KMS-11 (cell line): Measurements from ENCODE around the gene TMPRSS9.

Experiments used
- H2AFZ ChIP-seq: fragments of 200-600 bp; sonication (generic); 2 replicates; pipeline ENCODE4 v1.6.1; 2016; ENCODE audit warnings: antibody characterized with exemption, mixed run types, low read depth
- H3K27ac ChIP-seq: fragments of 200-600 bp; sonication (generic); 2 replicates; pipeline ENCODE4 v1.6.1; 2016; ENCODE audit warnings: mild to moderate bottlenecking, mixed run types
- H3K27me3 ChIP-seq: fragments of 200-600 bp; sonication (generic); 2 replicates; pipeline ENCODE4 v1.6.1; 2017; ENCODE audit warnings: mild to moderate bottlenecking, low read depth, mixed run types, moderate library complexity; ENCODE audit not compliant: insufficient read depth
- H3K36me3 ChIP-seq: fragments of 200-600 bp; sonication (generic); 2 replicates; pipeline ENCODE4 v1.6.1; 2017; ENCODE audit warnings: mild to moderate bottlenecking, mixed run types; ENCODE audit not compliant: insufficient read depth
- H3K4me1 ChIP-seq: fragments of 200-600 bp; sonication (generic); 2 replicates; pipeline ENCODE4 v1.6.1; 2016; ENCODE audit warnings: mild to moderate bottlenecking, low read depth, mixed run types; ENCODE audit not compliant: poor library complexity, severe bottlenecking
- H3K4me2 ChIP-seq: fragments of 200-600 bp; sonication (generic); 2 replicates; pipeline ENCODE4 v1.7.0; 2016; ENCODE audit warnings: mild to moderate bottlenecking, mixed run types
- H3K4me3 ChIP-seq: fragments of 200-600 bp; sonication (generic); IDR thresholded peaks from 2 replicates; pipeline ENCODE4 v1.6.1; 2017; ENCODE audit warnings: low read depth, low read length, mixed read lengths; ENCODE audit not compliant: insufficient read depth
- H3K79me2 ChIP-seq: fragments of 200-600 bp; sonication (generic); 2 replicates; pipeline ENCODE4 v1.6.1; 2016; ENCODE audit warnings: low read depth, mixed run types; ENCODE audit not compliant: insufficient read depth
- H3K9ac ChIP-seq: fragments of 200-600 bp; sonication (generic); 2 replicates; pipeline ENCODE4 v1.6.1; 2016; ENCODE audit warnings: mild to moderate bottlenecking, mixed run types
- H4K20me1 ChIP-seq: fragments of 200-600 bp; sonication (generic); 2 replicates; pipeline ENCODE4 v1.6.1; 2016; ENCODE audit warnings: mild to moderate bottlenecking, mixed run types; ENCODE audit not compliant: insufficient read depth
- CTCF ChIP-seq: fragments of 200-600 bp; sonication (generic); conservative IDR thresholded peaks from 2 replicates; pipeline ENCODE4 v1.6.1; 2017; ENCODE audit warnings: low read depth, mild to moderate bottlenecking, antibody characterized with exemption, low read length, moderate library complexity, mixed read lengths

The TMPRSS9 gene

DNA sequence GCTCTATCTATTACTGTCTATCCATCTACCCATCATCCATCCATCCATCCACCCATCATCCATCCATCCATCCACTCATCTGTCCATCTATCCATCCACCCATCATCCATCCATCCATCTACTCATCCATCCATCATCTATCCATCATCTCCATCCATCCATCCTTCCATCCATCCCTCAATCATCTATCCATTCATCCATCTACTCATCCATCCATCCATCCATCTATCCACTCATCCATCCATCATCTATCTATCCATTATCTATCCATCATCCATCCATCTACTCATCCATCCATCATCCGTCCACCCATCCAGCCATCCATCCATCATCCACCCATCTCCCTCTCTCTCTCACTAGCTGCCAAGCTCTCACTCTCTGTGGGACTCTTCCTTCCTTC is 80.5 kb downstream of the TMPRSS9 start:
- TF ChIP-seq CTCF, result no peak
- Histone ChIP-seq H3K4me3 (no peak overlapping the region), H4K20me1 (peaks cover 4% of the 10 kb centered on the region; the same call in 1 of the 2 replicates), H2AFZ (no peak overlapping the region), H3K4me1 (no peaks in the 10 kb centered on the region), H3K4me2 (no peak overlapping the region), H3K9ac (no peak overlapping the region), H3K79me2 (peaks cover 53% of the 10 kb centered on the region; the same call in 1 of the 2 replicates), H3K27ac (no peak overlapping the region), H3K36me3 (peaks cover 6% of the 10 kb centered on the region; the same call in 1 of the 2 replicates), H3K27me3 (no peaks in the 10 kb centered on the region)

DNA sequence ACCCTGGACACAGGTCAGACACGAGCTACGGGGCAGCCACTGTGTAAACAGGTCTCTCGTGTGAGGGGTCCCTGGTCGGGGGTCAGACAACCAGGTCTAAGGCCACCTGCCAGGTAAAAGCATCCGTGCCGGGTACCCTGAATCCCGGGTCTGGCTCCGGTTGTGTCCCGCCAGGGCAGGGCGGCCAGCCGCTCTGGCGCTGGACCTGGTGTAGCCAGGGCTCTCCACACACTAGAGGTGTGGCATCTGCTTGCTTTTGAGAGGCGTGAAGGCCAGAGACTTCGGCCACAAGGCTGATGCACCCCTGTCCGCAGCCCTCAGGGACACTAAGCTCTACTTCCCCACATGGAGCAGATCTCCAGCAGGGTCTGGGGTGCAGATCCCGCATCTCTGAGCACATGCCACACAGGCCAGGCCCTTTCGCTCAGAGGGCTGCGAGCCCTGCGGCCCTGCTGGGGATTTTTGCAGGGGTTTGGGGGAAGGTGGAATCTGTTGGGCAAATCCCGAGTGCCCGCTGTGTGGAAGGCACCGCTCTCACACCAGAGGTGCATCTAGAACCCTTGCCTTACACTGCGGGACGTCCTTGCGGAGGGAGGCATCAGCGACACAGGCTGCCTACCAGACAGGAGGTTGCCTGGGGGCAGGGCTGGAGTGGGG is 81.2 kb downstream of the TMPRSS9 start:
- H2AFZ ChIP-seq, result no peak overlapping the region
- peaks cover 53% of the 10 kb centered on the region; the same call in 1 of the 2 replicates for H3K79me2 ChIP-seq
- no peaks in the 10 kb centered on the region for H3K27me3 ChIP-seq
- no peak for TF ChIP-seq CTCF
- H3K27ac ChIP-seq, result no peak overlapping the region
- H3K36me3 ChIP-seq, result peaks cover 6% of the 10 kb centered on the region; the same call in 1 of the 2 replicates
- H3K4me3 ChIP-seq, result no peak overlapping the region
- H3K4me1 ChIP-seq, result peaks cover 3% of the 10 kb centered on the region
- no peak overlapping the region for H3K4me2 ChIP-seq
- H4K20me1 ChIP-seq, result peaks cover 4% of the 10 kb centered on the region; the same call in 1 of the 2 replicates
- H3K9ac ChIP-seq, result no peak overlapping the region

GRCh38 chr19:2443116-2443784 is 83.2 kb downstream of the TMPRSS9 start:
- Histone ChIP-seq H2AFZ (no peak overlapping the region), H3K79me2 (peaks cover 52% of the 10 kb centered on the region; the same call in 1 of the 2 replicates), H3K9ac (no peak overlapping the region), H3K36me3 (peaks cover 6% of the 10 kb centered on the region; the same call in 1 of the 2 replicates), H4K20me1 (peaks cover 4% of the 10 kb centered on the region; the same call in 1 of the 2 replicates), H3K4me3 (no peak overlapping the region), H3K4me1 (peaks cover 23% of the 10 kb centered on the region), H3K27ac (no peak overlapping the region), H3K4me2 (no peak overlapping the region), H3K27me3 (no peaks in the 10 kb centered on the region)
- TF ChIP-seq CTCF, result no peak

- Histone ChIP-seq H3K4me1 (peaks cover 28% of the 10 kb centered on the region), H3K9ac (no peak overlapping the region), H4K20me1 (peaks cover 4% of the 10 kb centered on the region; the same call in 1 of the 2 replicates)
Observed at GRCh38 chr19:2443785-2444182, 83.7 kb downstream of the TMPRSS9 start.

More at GRCh38 chr19:2443785-2444182, 83.7 kb downstream of the TMPRSS9 start:
- Histone ChIP-seq H3K27me3 (no peaks in the 10 kb centered on the region), H3K4me2 (no peak overlapping the region), H3K4me3 (no peak overlapping the region), H3K79me2 (peaks cover 58% of the 10 kb centered on the region; the same call in 1 of the 2 replicates), H3K27ac (no peak overlapping the region), H3K36me3 (peaks cover 6% of the 10 kb centered on the region; the same call in 1 of the 2 replicates), H2AFZ (no peak overlapping the region)
- no peak for TF ChIP-seq CTCF
